GM21619 (cell line): ENCODE data around the gene SLC7A1.
A peak's percentile ranks its signal among the peaks of the same experiment; 100 is the strongest.
"Not testable (repeated sequence)": the region's sequence is repeated elsewhere in the genome, so short reads cannot be mapped to it uniquely, and the experiment has no call there.

ENCODE experiments used
- ATAC-seq: cut with Tn5 transposase; IDR thresholded peaks from one replicate; pipeline ENCODE4 v1.9.1; 2021; ENCODE audit not compliant: unreplicated experiment

The SLC7A1 gene

GRCh38 chr13:29595380-29596063 is at the start of gene SLC7A1:
Gene SLC7A1 (minus strand): TSS chr13:29595688. CDS start chr13:29536188, 59,500 bp downstream.
- ATAC-seq: peak; percentile 82

GRCh38 chr13:29640665-29641064 is 45.2 kb upstream of the SLC7A1 start:
- no peak for ATAC-seq

- ATAC-seq: not testable (repeated sequence)
Measured at GRCh38 chr13:29636831-29637230, 41.3 kb upstream of the SLC7A1 start.

GRCh38 chr13:29624997-29625396 is 29.5 kb upstream of the SLC7A1 start:
- ATAC-seq: no peak

- no peak for ATAC-seq
Measured at GRCh38 chr13:29621841-29622240, 26.4 kb upstream of the SLC7A1 start.

GRCh38 chr13:29621051-29621800 is 25.7 kb upstream of the SLC7A1 start:
- no peak for ATAC-seq

- ATAC-seq: no peak
Measured at GRCh38 chr13:29619995-29620394, 24.5 kb upstream of the SLC7A1 start.

- ATAC-seq: no peak
Measured at GRCh38 chr13:29613101-29613500, 17.6 kb upstream of the SLC7A1 start.

GRCh38 chr13:29607465-29607864 is 12.0 kb upstream of the SLC7A1 start:
- no peak for ATAC-seq

- no peak for ATAC-seq
Measured at GRCh38 chr13:29605860-29606526, 10.5 kb upstream of the SLC7A1 start.

- ATAC-seq: no peak
Measured at GRCh38 chr13:29598321-29598720, 2.8 kb upstream of the SLC7A1 start.

GRCh38 chr13:29597706-29598105 is 2.2 kb upstream of the SLC7A1 start:
- ATAC-seq: no peak

- ATAC-seq: no peak
Measured at GRCh38 chr13:29597246-29597645, 1.8 kb upstream of the SLC7A1 start.

- ATAC-seq: no peak
Measured at GRCh38 chr13:29596064-29596418, 553 bp upstream of the SLC7A1 start.

GRCh38 chr13:29594710-29595379 is 643 bp downstream of the SLC7A1 start:
- peak; percentile 42 for ATAC-seq

- ATAC-seq: peak; percentile 27
Measured at GRCh38 chr13:29594303-29594709, 1.2 kb downstream of the SLC7A1 start.

- ATAC-seq: no peak
Measured at GRCh38 chr13:29593605-29594297, 1.7 kb downstream of the SLC7A1 start.

GRCh38 chr13:29591310-29591709 is 4.2 kb downstream of the SLC7A1 start:
- no peak for ATAC-seq

GRCh38 chr13:29589967-29590366 is 5.5 kb downstream of the SLC7A1 start:
- no peak for ATAC-seq

- ATAC-seq: no peak
Measured at GRCh38 chr13:29589234-29589633, 6.3 kb downstream of the SLC7A1 start.

- ATAC-seq: no peak
Measured at GRCh38 chr13:29587645-29588044, 7.8 kb downstream of the SLC7A1 start.
